Measurements from ENCODE around the gene CLSTN2.

DNA sequence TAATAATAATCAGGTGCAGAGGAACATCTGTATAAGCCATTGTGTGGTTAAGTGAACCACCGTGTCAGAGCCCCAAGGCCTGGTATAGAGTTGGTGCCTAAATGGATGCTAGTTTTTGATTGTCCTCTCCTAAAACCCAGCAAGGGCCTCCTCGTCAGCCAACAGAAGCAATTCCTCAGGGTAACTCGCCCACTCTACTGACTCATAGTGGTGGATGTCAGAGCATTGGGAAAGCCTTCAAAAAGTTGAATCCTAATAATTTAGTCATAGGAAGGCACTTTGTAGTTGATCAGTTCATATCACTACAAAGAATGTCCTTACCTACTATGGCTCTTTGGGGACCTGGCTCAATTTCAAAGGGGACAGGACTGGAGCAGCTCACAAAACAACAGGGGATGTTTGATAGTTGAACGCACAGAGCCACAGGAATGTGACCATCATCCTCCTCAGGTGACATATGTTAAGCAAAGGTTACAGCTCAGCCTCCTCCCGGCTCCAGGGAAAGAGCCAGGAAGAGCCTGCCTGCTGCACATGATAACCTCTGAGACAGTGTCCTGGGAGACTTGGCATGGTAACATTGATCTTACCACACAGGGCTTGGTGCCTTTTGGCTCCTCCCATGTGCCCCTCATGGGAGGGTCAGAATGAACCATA lies 338.7 kb downstream of the CLSTN2 start:
- TF ChIP-seq, protein P1, sequence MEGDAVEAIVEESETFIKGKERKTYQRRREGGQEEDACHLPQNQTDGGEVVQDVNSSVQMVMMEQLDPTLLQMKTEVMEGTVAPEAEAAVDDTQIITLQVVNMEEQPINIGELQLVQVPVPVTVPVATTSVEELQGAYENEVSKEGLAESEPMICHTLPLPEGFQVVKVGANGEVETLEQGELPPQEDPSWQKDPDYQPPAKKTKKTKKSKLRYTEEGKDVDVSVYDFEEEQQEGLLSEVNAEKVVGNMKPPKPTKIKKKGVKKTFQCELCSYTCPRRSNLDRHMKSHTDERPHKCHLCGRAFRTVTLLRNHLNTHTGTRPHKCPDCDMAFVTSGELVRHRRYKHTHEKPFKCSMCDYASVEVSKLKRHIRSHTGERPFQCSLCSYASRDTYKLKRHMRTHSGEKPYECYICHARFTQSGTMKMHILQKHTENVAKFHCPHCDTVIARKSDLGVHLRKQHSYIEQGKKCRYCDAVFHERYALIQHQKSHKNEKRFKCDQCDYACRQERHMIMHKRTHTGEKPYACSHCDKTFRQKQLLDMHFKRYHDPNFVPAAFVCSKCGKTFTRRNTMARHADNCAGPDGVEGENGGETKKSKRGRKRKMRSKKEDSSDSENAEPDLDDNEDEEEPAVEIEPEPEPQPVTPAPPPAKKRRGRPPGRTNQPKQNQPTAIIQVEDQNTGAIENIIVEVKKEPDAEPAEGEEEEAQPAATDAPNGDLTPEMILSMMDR (IDR thresholded peaks at IDR 0.05) = no peak
- TF ChIP-seq POLR2AphosphoS5 (IDR thresholded peaks at IDR 0.05; ENCODE audit: insufficient read depth in 1 of 2, low read depth in 1 of 2) (no peak), POLR2A (IDR thresholded peaks at IDR 0.05) (no peak)

All from vagina (tissue), 2 donors.